Lung (tissue), 12 donors: ENCODE measurements around the gene MSANTD2. TPM values are rescaled to one million over a fixed set of nuclear protein-coding genes. Genes with fewer than 3 reads are reported as not detected.

Experiments used
- ATAC-seq: fragments of 200-7000 bp; cut with Tn5 transposase; one replicate; pipeline ENCODE4 v1.9.1; 2020; ENCODE audit warnings: moderate number of reproducible peaks; ENCODE audit not compliant: insufficient read depth, low FRiP score
- DNase-seq, 3 donors: peaks; one replicate each; pipeline ENCODE4 v3.0.0-alpha.2; 2013 to 2017
- H3K27ac ChIP-seq, 2 donors: one replicate each; pipeline ENCODE4 v1.5.1; 2013; ENCODE audit warnings: mild to moderate bottlenecking in 2 of 2, moderate library complexity in 2 of 2, control low read depth in 1 of 2, inconsistent platforms in 1 of 2, low read depth in 1 of 2, low read length in 1 of 2
- H3K27me3 ChIP-seq, 3 donors: one replicate each; pipeline ENCODE4 v1.5.1; 2013; ENCODE audit warnings: low read length in 2 of 3; ENCODE audit not compliant: control insufficient read depth in 3 of 3, insufficient read depth in 3 of 3
- H3K36me3 ChIP-seq, 4 donors: one replicate each; pipeline ENCODE4 v1.5.1; 2013; ENCODE audit warnings: low read length in 4 of 4, mild to moderate bottlenecking in 1 of 4, moderate library complexity in 1 of 4; ENCODE audit not compliant: control insufficient read depth in 4 of 4, insufficient read depth in 4 of 4
- H3K4me1 ChIP-seq, 5 donors: one replicate each; pipeline ENCODE4 v1.5.1; 2013; ENCODE audit warnings: low read length in 5 of 5, mild to moderate bottlenecking in 2 of 5, moderate library complexity in 1 of 5; ENCODE audit not compliant: control insufficient read depth in 5 of 5, insufficient read depth in 5 of 5
- H3K4me3 ChIP-seq: one replicate; pipeline ENCODE4 v1.5.1; 2013; ENCODE audit warnings: mild to moderate bottlenecking, control low read depth, moderate library complexity
- H3K9ac ChIP-seq, 2 donors: one replicate each; pipeline ENCODE4 v1.5.1; 2013; ENCODE audit warnings: low read length in 2 of 2, control low read depth in 1 of 2; ENCODE audit not compliant: insufficient read depth in 1 of 2
- H3K9me3 ChIP-seq, 4 donors: one replicate each; pipeline ENCODE4 v1.5.1; 2013; ENCODE audit warnings: low read length in 3 of 4, mild to moderate bottlenecking in 1 of 4, moderate library complexity in 1 of 4; ENCODE audit not compliant: control insufficient read depth in 4 of 4, insufficient read depth in 3 of 4
- CTCF ChIP-seq: IDR thresholded peaks from 2 replicates; pipeline ENCODE4 v1.5.1; 2012; ENCODE audit warnings: mild to moderate bottlenecking; ENCODE audit errors: control extremely low read depth, extremely low read depth
- WGBS, 2 donors: extraction: QIAGEN DNeasy Blood & Tissue Kit; methylation state at CpG; one replicate each; pipeline ENCODE4 v1.1.7; 2013; 5-methylcytosine and 5-hydroxymethylcytosine counted together
- polyA plus RNA-seq, 2 donors: library from polyadenylated mRNA; stranded (reverse); fragments of 200-250 nt; gene quantifications; one replicate each; pipeline ENCODE4 v1.2.1, GENCODE V29; 2013
- total RNA-seq, 2 donors: library from RNA; depleted of rRNA in 1 of 2; stranded (reverse); fragments of >200 nt in 1 of 2; gene quantifications; one replicate each; pipeline ENCODE4 v1.2.1, GENCODE V29; 2014 to 2021
- donor health status: control.
- donor health status: control.
- donor health status: Bipolar disorder and iron deficiency.
- donor health status: healthy.
- donor health status: DM: yes; HTN: yes; CAD: no.

The MSANTD2 gene
- total and polyA plus RNA-seq, 4 donors, result 3.9 to 33.6 (median 15.7) TPM

GRCh38 chr11:124747406-124748099, 52.7 kb downstream of the MSANTD2 start:
- DNase-seq, result no peak
- Histone ChIP-seq H3K9me3 (no peaks in the 10 kb centered on the region), H3K36me3 (no peaks in the 10 kb centered on the region), H3K4me3 (no peak overlapping the region), H3K27ac (peak overlapping the region in 1 of 2 donors; percentile 78), H3K9ac (no peak overlapping the region), H3K4me1 (peaks cover 0 to 25% (median 13%) of the 10 kb centered on the region in 5 donors), H3K27me3 (peaks cover 0 to 85% (median 71%) of the 10 kb centered on the region in 3 donors)
- 65 to 75% methylated on average over 14 of the region's 14 CpGs for WGBS, 2 donors
- TF ChIP-seq CTCF, result no peak
- no peak for ATAC-seq

- Histone ChIP-seq H3K27me3 (peaks cover 0 to 88% (median 77%) of the 10 kb centered on the region in 3 donors), H3K4me3 (peak overlapping the region; percentile 15), H3K36me3 (no peaks in the 10 kb centered on the region), H3K4me1 (peaks cover 0 to 21% (median 13%) of the 10 kb centered on the region in 5 donors), H3K9ac (no peak overlapping the region), H3K9me3 (no peaks in the 10 kb centered on the region), H3K27ac (peak overlapping the region in 1 of 2 donors; percentile 84)
- 1 to 2% methylated on average over 37 of the region's 37 CpGs for WGBS, 2 donors
- ATAC-seq (peak; percentile 77), DNase-seq (peak; percentile 63 to 79 (median 74))
- TF ChIP-seq CTCF, result peak; percentile 55
These were observed 53.5 kb downstream of the MSANTD2 start for GRCh38 chr11:124746621-124747243.

GRCh38 chr11:124745835-124746620, 54.2 kb downstream of the MSANTD2 start:
- Histone ChIP-seq H3K4me3 (peak overlapping the region; percentile 15), H3K4me1 (peaks cover 0 to 21% (median 13%) of the 10 kb centered on the region in 5 donors), H3K27me3 (peaks cover 0 to 89% (median 73%) of the 10 kb centered on the region in 3 donors), H3K27ac (peak overlapping the region in 1 of 2 donors; percentile 84), H3K9me3 (no peaks in the 10 kb centered on the region), H3K36me3 (no peaks in the 10 kb centered on the region), H3K9ac (peak overlapping the region in 1 of 2 donors; percentile 6)
- DNase-seq (peak in 1 of 3 donors; percentile 37), ATAC-seq (no peak)
- TF ChIP-seq CTCF, result no peak
- WGBS, 2 donors, result 12 to 20% methylated on average over 38 to 41 of the region's 41 CpGs
